CD4-positive, alpha-beta T cell treated with Interleukin-15 for 4 hours (primary cell): ENCODE measurements around the gene SMIM12.
"Not testable (repeated sequence)": the region's sequence is repeated elsewhere in the genome, so short reads cannot be mapped to it uniquely, and the experiment has no call there.

Experiments used
- DNase-seq: peaks from one replicate; pipeline ENCODE4 v3.0.0-alpha.2; 2020; ENCODE audit warnings: low spot score

The SMIM12 gene

GRCh38 chr1:34843392-34844251 lies 15.9 kb downstream of the SMIM12 start:
- DNase-seq: no peak

GRCh38 chr1:34842952-34843371 lies 16.6 kb downstream of the SMIM12 start:
- DNase-seq: no peak

- DNase-seq: no peak
Observed at GRCh38 chr1:34842073-34842472, 17.5 kb downstream of the SMIM12 start.

- no peak for DNase-seq
Observed at GRCh38 chr1:34840426-34840825, 19.1 kb downstream of the SMIM12 start.

GRCh38 chr1:34839526-34840305 lies 19.8 kb downstream of the SMIM12 start:
- DNase-seq: no peak

GRCh38 chr1:34833711-34834110 lies 25.8 kb downstream of the SMIM12 start:
- DNase-seq: no peak

GRCh38 chr1:34831721-34832246 lies 27.8 kb downstream of the SMIM12 start:
- DNase-seq: no peak

- no peak for DNase-seq
Observed at GRCh38 chr1:34829250-34829649, 30.3 kb downstream of the SMIM12 start.

- DNase-seq: no peak
Observed at GRCh38 chr1:34828611-34829010, 30.9 kb downstream of the SMIM12 start.

GRCh38 chr1:34827341-34827941 lies 32.1 kb downstream of the SMIM12 start:
- DNase-seq: no peak

GRCh38 chr1:34825455-34826091 lies 34.0 kb downstream of the SMIM12 start:
- no peak for DNase-seq

- DNase-seq: no peak
Observed at GRCh38 chr1:34824817-34825454, 34.6 kb downstream of the SMIM12 start.

- no peak for DNase-seq
Observed at GRCh38 chr1:34822202-34822601, 37.3 kb downstream of the SMIM12 start.

- DNase-seq: not testable (repeated sequence)
Observed at GRCh38 chr1:34818862-34819261, 40.7 kb downstream of the SMIM12 start.

GRCh38 chr1:34816778-34817177 lies 42.8 kb downstream of the SMIM12 start:
- no peak for DNase-seq

GRCh38 chr1:34816332-34816731 lies 43.2 kb downstream of the SMIM12 start:
- no peak for DNase-seq

GRCh38 chr1:34810781-34811180 lies 48.8 kb downstream of the SMIM12 start:
- not testable (repeated sequence) for DNase-seq

- no peak for DNase-seq
Observed at GRCh38 chr1:34808051-34808810, 51.3 kb downstream of the SMIM12 start.

- no peak for DNase-seq
Observed at GRCh38 chr1:34806396-34806795, 53.2 kb downstream of the SMIM12 start.

- no peak for DNase-seq
Observed at GRCh38 chr1:34803770-34804169, 55.8 kb downstream of the SMIM12 start.
